ENCODE measurements around the gene RELL1.

Gene RELL1

GRCh38 chr4:37584071-37584470 is 102.1 kb downstream of the RELL1 start:
- H3K27ac ChIP-seq = no peak overlapping the region
- no peak for TF ChIP-seq CTCF (conservative IDR thresholded peaks at IDR 0.05)
- TF ChIP-seq ZFX (IDR thresholded peaks at IDR 0.05) = no peak

DNA sequence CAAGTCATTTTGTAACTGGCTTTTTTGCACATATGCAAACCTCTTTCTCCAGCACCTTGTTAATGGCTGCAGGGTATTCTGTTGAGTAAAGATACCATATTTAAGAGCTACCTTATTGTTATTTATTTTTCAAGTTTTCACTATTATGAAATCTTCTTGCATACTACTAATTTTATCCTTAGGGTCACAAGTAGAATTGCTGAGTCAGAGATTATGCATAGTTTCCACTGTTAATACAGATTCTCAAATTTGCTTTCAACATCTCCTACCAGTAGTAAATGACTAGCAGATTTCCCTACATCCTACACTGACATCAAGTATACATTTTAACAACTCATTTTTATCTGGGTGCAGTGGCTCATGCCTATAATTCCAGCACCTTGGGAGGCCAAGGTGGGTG is 112.6 kb downstream of the RELL1 start:
- no peak for TF ChIP-seq CTCF (conservative IDR thresholded peaks at IDR 0.05)
- no peak for TF ChIP-seq ZFX (IDR thresholded peaks at IDR 0.05)
- no peak overlapping the region for H3K27ac ChIP-seq

GRCh38 chr4:37568489-37568888 is 117.7 kb downstream of the RELL1 start:
- no peak for TF ChIP-seq ZFX (IDR thresholded peaks at IDR 0.05)
- TF ChIP-seq CTCF (conservative IDR thresholded peaks at IDR 0.05) = no peak
- H3K27ac ChIP-seq = no peak overlapping the region

- H3K27ac ChIP-seq = no peak overlapping the region
- TF ChIP-seq CTCF (conservative IDR thresholded peaks at IDR 0.05) (no peak), ZFX (IDR thresholded peaks at IDR 0.05) (no peak)
Observed at GRCh38 chr4:37567836-37568235, 118.3 kb downstream of the RELL1 start.

DNA sequence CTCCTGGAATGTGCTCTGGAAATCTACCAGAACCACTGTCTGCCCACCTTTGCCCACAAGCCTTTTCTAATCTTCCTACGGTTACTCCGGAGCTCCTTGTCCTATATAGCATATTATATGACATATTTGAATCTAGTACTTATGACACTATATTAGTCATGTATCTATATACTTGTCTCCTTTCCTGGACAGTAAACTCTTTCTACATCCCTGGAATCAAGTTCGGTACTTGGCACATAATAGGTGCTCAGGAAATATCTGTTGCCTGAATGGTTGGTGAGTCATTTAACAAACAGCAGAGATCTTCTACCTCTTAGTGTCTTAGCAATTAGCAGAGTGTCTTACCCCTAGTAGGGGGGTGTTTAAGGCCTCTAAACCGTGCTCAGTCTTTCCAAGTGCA is 123.6 kb downstream of the RELL1 start:
- no peak overlapping the region for H3K27ac ChIP-seq
- TF ChIP-seq ZFX (IDR thresholded peaks at IDR 0.05) = no peak
- no peak for TF ChIP-seq CTCF (conservative IDR thresholded peaks at IDR 0.05)

DNA sequence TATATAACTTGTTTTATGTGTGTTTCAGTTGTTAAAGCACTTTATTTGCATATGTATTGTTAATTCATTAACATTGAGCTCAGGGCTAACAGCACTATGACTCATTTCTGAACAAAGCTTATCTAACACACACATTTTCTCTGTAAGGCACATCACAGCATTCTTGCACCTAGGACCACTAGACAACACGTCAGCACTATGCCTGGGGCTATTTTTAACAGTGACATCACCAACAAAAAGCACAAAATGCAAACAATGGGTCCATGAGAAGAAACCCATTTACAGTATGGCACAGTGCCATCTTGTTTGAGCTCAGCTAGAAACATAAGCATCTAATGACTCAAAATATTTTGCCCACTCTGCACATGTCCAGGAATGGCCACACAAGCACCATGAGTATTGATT is 124.4 kb downstream of the RELL1 start:
- no peak overlapping the region for H3K27ac ChIP-seq
- TF ChIP-seq CTCF (conservative IDR thresholded peaks at IDR 0.05) (no peak), ZFX (IDR thresholded peaks at IDR 0.05) (no peak)

DNA sequence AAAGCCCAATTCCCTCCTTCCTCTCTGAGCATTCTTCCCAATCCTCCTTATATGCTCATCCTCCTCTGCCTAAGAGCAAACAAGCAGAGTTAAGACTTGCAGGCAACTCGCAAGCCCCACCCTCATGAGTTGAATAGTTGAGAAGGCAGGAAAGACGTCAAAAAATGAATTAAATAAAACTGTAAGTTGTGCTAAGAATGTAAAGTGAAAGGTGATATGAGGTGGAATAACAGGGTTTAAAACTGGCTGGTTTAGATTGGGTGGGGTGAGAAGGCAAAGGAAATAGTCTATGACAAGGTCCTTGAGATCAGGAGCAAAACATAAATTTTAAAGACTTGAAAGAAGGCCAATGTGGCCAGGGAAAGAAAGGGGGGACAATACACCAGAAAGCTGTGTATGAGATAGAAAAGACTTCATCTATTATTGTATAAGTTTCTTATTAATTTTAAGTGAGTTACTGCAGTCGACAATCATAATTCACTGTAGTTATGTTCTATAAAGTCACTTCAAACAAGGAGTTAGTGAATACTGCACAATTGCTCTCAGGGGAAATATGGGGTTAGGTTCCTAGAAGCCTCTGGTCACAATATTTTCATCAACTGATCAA is 124.9 kb downstream of the RELL1 start:
- TF ChIP-seq CTCF (conservative IDR thresholded peaks at IDR 0.05) (no peak), ZFX (IDR thresholded peaks at IDR 0.05) (no peak)
- H3K27ac ChIP-seq = no peak overlapping the region
